ENCODE results near the gene GFER.

DNA sequence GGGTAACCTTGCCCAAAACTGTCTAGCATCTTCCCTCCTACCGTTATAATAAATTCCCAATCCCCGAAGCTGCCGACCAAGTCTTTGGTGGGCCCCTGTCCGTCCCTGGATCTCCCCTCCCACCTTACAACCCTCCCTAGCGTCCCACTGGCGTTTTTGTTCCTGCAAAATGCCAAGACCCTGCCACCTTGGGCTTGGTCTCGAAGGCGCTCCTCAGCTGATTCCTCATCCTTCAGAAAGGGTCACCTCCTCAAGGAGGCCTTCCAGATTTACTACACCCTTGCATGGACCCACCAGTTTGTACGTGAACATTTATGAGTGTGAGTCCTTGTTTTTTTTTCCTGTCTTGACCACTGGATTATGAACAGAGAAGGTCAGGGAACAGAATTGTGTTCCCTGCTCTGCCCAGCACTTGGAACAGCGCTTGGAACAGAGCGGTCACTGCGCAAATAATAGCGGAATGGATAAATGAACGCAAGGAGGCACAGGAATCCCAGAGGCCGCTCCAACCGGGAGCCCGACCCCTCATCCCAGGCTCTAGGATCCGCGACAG lies 926 bp upstream of the GFER start:
- TF ChIP-seq, protein P1, sequence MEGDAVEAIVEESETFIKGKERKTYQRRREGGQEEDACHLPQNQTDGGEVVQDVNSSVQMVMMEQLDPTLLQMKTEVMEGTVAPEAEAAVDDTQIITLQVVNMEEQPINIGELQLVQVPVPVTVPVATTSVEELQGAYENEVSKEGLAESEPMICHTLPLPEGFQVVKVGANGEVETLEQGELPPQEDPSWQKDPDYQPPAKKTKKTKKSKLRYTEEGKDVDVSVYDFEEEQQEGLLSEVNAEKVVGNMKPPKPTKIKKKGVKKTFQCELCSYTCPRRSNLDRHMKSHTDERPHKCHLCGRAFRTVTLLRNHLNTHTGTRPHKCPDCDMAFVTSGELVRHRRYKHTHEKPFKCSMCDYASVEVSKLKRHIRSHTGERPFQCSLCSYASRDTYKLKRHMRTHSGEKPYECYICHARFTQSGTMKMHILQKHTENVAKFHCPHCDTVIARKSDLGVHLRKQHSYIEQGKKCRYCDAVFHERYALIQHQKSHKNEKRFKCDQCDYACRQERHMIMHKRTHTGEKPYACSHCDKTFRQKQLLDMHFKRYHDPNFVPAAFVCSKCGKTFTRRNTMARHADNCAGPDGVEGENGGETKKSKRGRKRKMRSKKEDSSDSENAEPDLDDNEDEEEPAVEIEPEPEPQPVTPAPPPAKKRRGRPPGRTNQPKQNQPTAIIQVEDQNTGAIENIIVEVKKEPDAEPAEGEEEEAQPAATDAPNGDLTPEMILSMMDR (IDR thresholded peaks at IDR 0.05), result peak in 1 of 4 experiments; percentile 4
- no peak for TF ChIP-seq POLR2AphosphoS5 (IDR thresholded peaks at IDR 0.05)

Data from gastroesophageal sphincter (tissue), 3 donors.